ENCODE measurements around the gene PROM1. TPM values are rescaled to one million over a fixed set of nuclear protein-coding genes. Genes with fewer than 3 reads are reported as not detected.

The PROM1 gene
- total and polyA plus RNA-seq, 11 donors: 1.5 to 30.5 (median 6.0) TPM

GRCh38 chr4:16114546-16114945 is 30.7 kb upstream of the PROM1 start:
- DNase-seq (no peak), ATAC-seq (no peak)
- Histone ChIP-seq H3K27me3 (no peaks in the 10 kb centered on the region), H3K9me3 (no peaks in the 10 kb centered on the region), H3K4me3 (no peak overlapping the region), H3K36me3 (no peaks in the 10 kb centered on the region), H3K4me1 (peaks cover 0 to 30% (median 10%) of the 10 kb centered on the region in 12 donors), H3K27ac (no peak overlapping the region)
- intact Hi-C loops (cut with DNase I): no loop called here
- WGBS, 4 donors: 75 to 85% (median 83%) methylated on average over 6 of the region's 6 CpGs
- TF ChIP-seq CTCF (IDR thresholded peaks at IDR 0.05): no peak

- Histone ChIP-seq H3K4me3 (no peak overlapping the region), H3K36me3 (no peaks in the 10 kb centered on the region), H3K27ac (no peak overlapping the region), H3K9me3 (no peaks in the 10 kb centered on the region), H3K4me1 (peaks cover 0 to 30% (median 10%) of the 10 kb centered on the region in 12 donors), H3K27me3 (no peaks in the 10 kb centered on the region)
- 85 to 96% (median 89%) methylated on average over 3 of the region's 3 CpGs for WGBS, 4 donors
- no peak for DNase-seq
- no peak for ATAC-seq
- intact Hi-C loops (cut with DNase I): no loop called here
- TF ChIP-seq CTCF (IDR thresholded peaks at IDR 0.05) (no peak), POLR2A (IDR thresholded peaks at IDR 0.05) (no peak)
Measured at GRCh38 chr4:16113741-16114140, 29.9 kb upstream of the PROM1 start.

DNA sequence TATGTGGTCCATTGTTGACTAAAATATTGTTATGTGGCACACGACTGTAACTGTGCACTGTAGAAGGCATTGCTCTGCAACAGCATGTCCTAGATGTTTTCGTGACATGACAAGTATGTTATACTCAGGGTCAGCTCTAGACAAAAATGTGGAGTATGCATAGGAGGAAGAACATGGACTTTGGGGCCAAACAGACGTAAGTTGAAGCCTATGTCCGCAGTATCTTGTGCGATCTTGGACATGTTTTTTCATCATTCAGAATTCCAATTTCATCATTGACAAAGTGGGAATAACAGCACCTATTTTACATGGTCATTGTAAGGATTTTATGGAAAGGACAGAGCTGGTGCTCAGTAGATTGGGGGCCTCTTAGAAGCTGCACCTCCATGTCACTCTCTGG is 27.7 kb upstream of the PROM1 start:
- ATAC-seq: no peak
- TF ChIP-seq CTCF (IDR thresholded peaks at IDR 0.05): no peak
- TF ChIP-seq POLR2A (IDR thresholded peaks at IDR 0.05): no peak
- 94 to 95% (median 94%) methylated on average over 5 of the region's 5 CpGs for WGBS, 4 donors
- Histone ChIP-seq H3K27me3 (no peaks in the 10 kb centered on the region), H3K9me3 (no peaks in the 10 kb centered on the region), H3K4me1 (peaks cover 0 to 18% (median 0%) of the 10 kb centered on the region in 12 donors), H3K4me3 (no peak overlapping the region), H3K27ac (no peak overlapping the region), H3K36me3 (no peaks in the 10 kb centered on the region)
- intact Hi-C loops (cut with DNase I): no loop called here
- DNase-seq: no peak

DNA sequence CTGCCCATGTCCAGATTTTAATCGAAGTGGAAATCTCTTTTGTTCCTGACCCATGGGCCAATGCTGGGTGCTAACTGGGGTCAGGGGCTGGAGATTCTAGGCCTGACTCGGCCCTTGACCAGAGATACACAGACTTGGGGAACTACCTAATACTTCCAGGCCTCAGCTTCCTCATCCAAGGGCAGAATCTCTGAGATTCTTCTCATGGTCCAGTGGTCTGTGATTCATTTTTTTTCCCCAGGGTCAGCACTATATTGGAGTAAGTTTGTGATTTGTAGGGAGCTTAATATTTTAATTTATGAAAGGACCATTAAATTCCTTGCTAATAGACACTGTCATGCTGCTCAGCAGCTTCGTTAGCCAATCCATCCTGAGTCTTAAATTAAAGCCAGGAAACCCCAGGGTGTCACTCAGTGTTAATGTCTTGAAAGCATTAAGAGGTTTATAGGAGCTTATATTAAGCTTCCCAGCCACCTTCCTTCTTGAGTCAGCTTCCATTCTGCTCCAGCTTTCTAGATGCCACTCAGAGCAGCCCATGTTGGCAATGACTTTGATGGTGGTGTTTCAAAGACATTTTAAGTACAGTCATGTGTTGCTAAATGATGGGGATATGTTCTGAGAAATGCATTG is 27.0 kb upstream of the PROM1 start:
- intact Hi-C loops (cut with DNase I): no loop called here
- no peak overlapping the region for H3K4me3 ChIP-seq
- H3K27me3 ChIP-seq: no peaks in the 10 kb centered on the region
- no peak for ATAC-seq
- no peak for DNase-seq
- peaks cover 0 to 11% (median 0%) of the 10 kb centered on the region in 12 donors for H3K4me1 ChIP-seq
- WGBS, 4 donors: 73 to 91% (median 87%) methylated on average over 3 of the region's 3 CpGs
- no peak overlapping the region for H3K27ac ChIP-seq
- H3K9me3 ChIP-seq: no peaks in the 10 kb centered on the region
- TF ChIP-seq CTCF (IDR thresholded peaks at IDR 0.05): no peak
- no peak for TF ChIP-seq POLR2A (IDR thresholded peaks at IDR 0.05)
- H3K36me3 ChIP-seq: no peaks in the 10 kb centered on the region

Measured in heart left ventricle (tissue), 16 donors.